ENCODE data around the gene IFI30. TPM values are rescaled to one million over a fixed set of nuclear protein-coding genes. Genes with fewer than 3 reads are reported as not detected.

The IFI30 gene
- total RNA-seq, 1 experiment from 2014 or later = 35.8 TPM

DNA sequence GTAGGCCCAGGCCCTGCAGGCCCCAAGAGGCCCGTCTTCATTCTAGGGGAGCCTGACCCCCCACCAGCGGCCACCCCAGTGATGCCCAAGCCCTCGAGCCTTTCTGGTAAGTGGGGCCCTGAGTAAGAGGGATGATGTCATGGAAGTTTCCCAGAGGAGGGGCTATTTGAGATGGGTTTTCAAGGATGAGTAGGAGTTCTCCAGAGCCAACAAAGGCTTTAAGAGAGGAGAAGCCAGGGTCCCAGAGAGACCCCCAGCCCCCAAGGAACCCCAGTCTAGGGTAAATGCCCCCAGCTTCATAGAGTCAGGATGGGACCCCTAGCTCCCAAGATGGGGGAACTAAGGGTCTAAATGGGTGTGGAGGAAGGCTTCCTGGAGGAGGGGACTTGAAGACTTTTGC is 29.7 kb upstream of the IFI30 start:
- Histone ChIP-seq H3K79me2 (ENCODE audit: low read depth) (no peaks in the 10 kb centered on the region), H3K9me2 (ENCODE audit: insufficient read depth) (no peaks in the 10 kb centered on the region), H3F3A (ENCODE audit: insufficient read depth, low read depth) (no peaks in the 10 kb centered on the region), H2AFZ (no peak overlapping the region), H4K20me1 (ENCODE audit: insufficient read depth) (no peaks in the 10 kb centered on the region), H3K9me3 (ENCODE audit: insufficient read depth, low read depth) (no peaks in the 10 kb centered on the region), H3K4me1 (replicated peaks; ENCODE audit: insufficient read depth) (no peaks in the 10 kb centered on the region), H3K36me3 (ENCODE audit: low read depth) (no peaks in the 10 kb centered on the region), H3K27ac (no peak overlapping the region), H3K4me3 (no peak overlapping the region), H3K27me3 (ENCODE audit: insufficient read depth, low read depth) (no peaks in the 10 kb centered on the region), H3K4me2 (no peak overlapping the region)
- ChIA-PET POLR2A (ENCODE audit: unreplicated experiment) (no interaction called here), CTCF (no interaction called here)
- intact Hi-C loops (cut with micrococcal nuclease; ENCODE audit: unreplicated experiment) = no loop called here
- DNase-seq = no peak
- TF ChIP-seq EZH2 (IDR thresholded peaks at IDR 0.05; ENCODE audit: low read depth) = no peak
- TF ChIP-seq, protein P1, sequence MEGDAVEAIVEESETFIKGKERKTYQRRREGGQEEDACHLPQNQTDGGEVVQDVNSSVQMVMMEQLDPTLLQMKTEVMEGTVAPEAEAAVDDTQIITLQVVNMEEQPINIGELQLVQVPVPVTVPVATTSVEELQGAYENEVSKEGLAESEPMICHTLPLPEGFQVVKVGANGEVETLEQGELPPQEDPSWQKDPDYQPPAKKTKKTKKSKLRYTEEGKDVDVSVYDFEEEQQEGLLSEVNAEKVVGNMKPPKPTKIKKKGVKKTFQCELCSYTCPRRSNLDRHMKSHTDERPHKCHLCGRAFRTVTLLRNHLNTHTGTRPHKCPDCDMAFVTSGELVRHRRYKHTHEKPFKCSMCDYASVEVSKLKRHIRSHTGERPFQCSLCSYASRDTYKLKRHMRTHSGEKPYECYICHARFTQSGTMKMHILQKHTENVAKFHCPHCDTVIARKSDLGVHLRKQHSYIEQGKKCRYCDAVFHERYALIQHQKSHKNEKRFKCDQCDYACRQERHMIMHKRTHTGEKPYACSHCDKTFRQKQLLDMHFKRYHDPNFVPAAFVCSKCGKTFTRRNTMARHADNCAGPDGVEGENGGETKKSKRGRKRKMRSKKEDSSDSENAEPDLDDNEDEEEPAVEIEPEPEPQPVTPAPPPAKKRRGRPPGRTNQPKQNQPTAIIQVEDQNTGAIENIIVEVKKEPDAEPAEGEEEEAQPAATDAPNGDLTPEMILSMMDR (conservative IDR thresholded peaks at IDR 0.05) = no peak
- BruUV-seq (replicated peaks) = no TSS peak

- Histone ChIP-seq H3K36me3 (ENCODE audit: low read depth) (no peaks in the 10 kb centered on the region), H4K20me1 (ENCODE audit: insufficient read depth) (no peaks in the 10 kb centered on the region), H3K79me2 (ENCODE audit: low read depth) (no peaks in the 10 kb centered on the region), H2AFZ (no peak overlapping the region), H3K27me3 (ENCODE audit: insufficient read depth, low read depth) (no peaks in the 10 kb centered on the region), H3K4me3 (no peak overlapping the region), H3K4me1 (replicated peaks; ENCODE audit: insufficient read depth) (no peaks in the 10 kb centered on the region), H3K9me2 (ENCODE audit: insufficient read depth) (no peaks in the 10 kb centered on the region), H3K9me3 (ENCODE audit: insufficient read depth, low read depth) (no peaks in the 10 kb centered on the region), H3K4me2 (no peak overlapping the region), H3K27ac (no peak overlapping the region), H3F3A (ENCODE audit: insufficient read depth, low read depth) (no peaks in the 10 kb centered on the region)
- no TSS peak for BruUV-seq (replicated peaks)
- POLR2A ChIA-PET (ENCODE audit: unreplicated experiment) = no interaction called here
- CTCF ChIA-PET = no interaction called here
- no peak for DNase-seq
- TF ChIP-seq, protein P1 (conservative IDR thresholded peaks at IDR 0.05) = no peak
- TF ChIP-seq EZH2 (IDR thresholded peaks at IDR 0.05; ENCODE audit: low read depth) = no peak
- intact Hi-C loops (cut with micrococcal nuclease; ENCODE audit: unreplicated experiment) = no loop called here
Measured at GRCh38 chr19:18144361-18144760, 29.3 kb upstream of the IFI30 start.

DNA sequence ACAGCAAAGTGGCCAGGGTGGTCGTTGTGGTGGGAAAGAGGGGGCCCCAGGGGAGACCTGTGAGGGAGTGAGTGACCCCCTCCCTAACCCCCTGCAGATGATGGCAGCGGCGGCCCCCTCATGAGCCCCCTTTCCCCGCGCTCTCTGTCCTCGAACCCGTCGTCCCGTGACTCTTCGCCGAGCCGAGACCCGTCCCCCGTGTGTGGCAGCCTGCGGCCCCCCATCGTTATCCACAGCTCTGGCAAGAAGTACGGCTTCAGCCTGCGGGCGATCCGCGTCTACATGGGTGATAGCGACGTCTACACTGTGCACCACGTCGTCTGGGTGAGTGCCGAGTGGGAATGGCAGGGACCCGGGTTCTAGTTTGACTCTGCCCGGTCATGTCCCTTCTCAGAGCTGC is 28.7 kb upstream of the IFI30 start:
- CTCF ChIA-PET = no interaction called here
- no peak for TF ChIP-seq EZH2 (IDR thresholded peaks at IDR 0.05; ENCODE audit: low read depth)
- TF ChIP-seq, protein P1 (conservative IDR thresholded peaks at IDR 0.05) = no peak
- no peaks in the 10 kb centered on the region for H3K27me3 ChIP-seq (ENCODE audit: insufficient read depth, low read depth)
- H3F3A ChIP-seq (ENCODE audit: insufficient read depth, low read depth) = no peaks in the 10 kb centered on the region
- no peak overlapping the region for H3K27ac ChIP-seq
- no peak overlapping the region for H2AFZ ChIP-seq
- BruUV-seq (replicated peaks) = no TSS peak
- intact Hi-C loops (cut with micrococcal nuclease; ENCODE audit: unreplicated experiment) = no loop called here
- no peaks in the 10 kb centered on the region for H3K79me2 ChIP-seq (ENCODE audit: low read depth)
- no peaks in the 10 kb centered on the region for H3K9me2 ChIP-seq (ENCODE audit: insufficient read depth)
- no peaks in the 10 kb centered on the region for H3K36me3 ChIP-seq (ENCODE audit: low read depth)
- no peak for DNase-seq
- no peaks in the 10 kb centered on the region for H4K20me1 ChIP-seq (ENCODE audit: insufficient read depth)
- no peak overlapping the region for H3K4me2 ChIP-seq
- POLR2A ChIA-PET (ENCODE audit: unreplicated experiment) = no interaction called here
- H3K4me3 ChIP-seq = no peak overlapping the region
- H3K9me3 ChIP-seq (ENCODE audit: insufficient read depth, low read depth) = no peaks in the 10 kb centered on the region
- H3K4me1 ChIP-seq (replicated peaks; ENCODE audit: insufficient read depth) = no peaks in the 10 kb centered on the region
